K562 (cell line): ENCODE measurements around the gene ALDH9A1. TPM values are rescaled to one million over a fixed set of nuclear protein-coding genes. Genes with fewer than 3 reads are reported as not detected.

Source experiments
- ATAC-seq: fragments of 200-7000 bp; cut with Tn5 transposase; 3 replicates; pipeline ENCODE4 v1.9.1; 2020; ENCODE audit warnings: moderate library complexity
- BruUV-seq: library from RNA; stranded (reverse); fragments of 400-500 nt; replicated peaks from 2 replicates; lab custom pipeline; 2021; lab: Mats Ljungman, UMichigan
- CTCF ChIA-PET: fragments of 300-600 bp; formaldehyde crosslinking; extraction: SDS; loops from one replicate; lab custom pipeline; 2021; ENCODE audit warnings: low intra/inter-chr PET ratio; lab: Yijun Ruan, JAX
- POLR2A ChIA-PET: fragments of 300-600, 350-650 bp; sonication (Branson Sonifier 250); formaldehyde crosslinking; extraction: SDS; loops from one replicate; lab custom pipeline; 2021; ENCODE audit warnings: antibody characterized with exemption, inconsistent platforms; lab: Yijun Ruan, JAX
- DNase-seq, 4 experiments: peaks; one replicate each; pipeline versions ENCODE4 v3.0.0 to v3.0.0-alpha.2; 2011 to 2018; ENCODE audit warnings: low spot score in 3 of 4, mixed read lengths in 3 of 4; ENCODE audit errors: extremely low read depth in 1 of 4
- FAIRE-seq: peaks from 2 replicates; lab custom pipeline; 2011; peaks lifted over from hg19 to GRCh38; lab: Jason Lieb, UNC
- H2AFZ ChIP-seq: 2 replicates; pipeline ENCODE4 v1.6.0; 2011; ENCODE audit warnings: low read depth, low read length, control low read depth, inconsistent platforms
- H3K27ac ChIP-seq: fragments of 200-600 bp; 3 replicates; pipeline ENCODE4 v1.8.0; 2011; ENCODE audit warnings: low read depth, mild to moderate bottlenecking, control low read depth, inconsistent platforms, low read length, moderate library complexity, mixed read lengths; ENCODE audit errors: extremely low read depth
- H3K27me3 ChIP-seq, 2 experiments: fragments of 300-600 bp in 1 of 2; 2 replicates in 1 of 2; 3 replicates in 1 of 2; pipeline versions ENCODE4 v1.6.0 to v1.8.0; 2011; ENCODE audit warnings: inconsistent platforms in 2 of 2, low read length in 2 of 2, mild to moderate bottlenecking in 1 of 2, mixed read lengths in 1 of 2, moderate library complexity in 1 of 2; ENCODE audit not compliant: control insufficient read depth in 2 of 2, insufficient read depth in 2 of 2
- H3K36me3 ChIP-seq: fragments of 300-600 bp; 3 replicates; pipeline ENCODE4 v1.8.0; 2011; ENCODE audit warnings: mild to moderate bottlenecking, low read length, inconsistent platforms; ENCODE audit not compliant: control insufficient read depth, insufficient read depth
- H3K4me1 ChIP-seq, 2 experiments: fragments of 200-600 bp in 1 of 2; replicated peaks in 1 of 2; 2 replicates in 1 of 2; 3 replicates in 1 of 2; pipeline versions ENCODE4 v1.5.1 to v1.8.0; 2011; ENCODE audit warnings: inconsistent platforms in 2 of 2, low read length in 2 of 2, mild to moderate bottlenecking in 1 of 2, mixed read lengths in 1 of 2, moderate library complexity in 1 of 2; ENCODE audit not compliant: control insufficient read depth in 2 of 2, insufficient read depth in 2 of 2
- H3K4me2 ChIP-seq: 2 replicates; pipeline ENCODE4 v1.6.1; 2011; ENCODE audit warnings: low read length, control low read depth, inconsistent platforms, mixed read lengths; ENCODE audit not compliant: insufficient read depth
- H3K4me3 ChIP-seq: fragments of 200-600 bp; sonication (generic), shearing (Covaris generic); 2 replicates; pipeline ENCODE4 v1.5.1; 2016; ENCODE audit warnings: control low read depth, inconsistent platforms
- H3K79me2 ChIP-seq: fragments of 200-600 bp; 3 replicates; pipeline ENCODE4 v1.8.0; 2011; ENCODE audit warnings: low read length, inconsistent platforms; ENCODE audit not compliant: control insufficient read depth, insufficient read depth
- H3K9ac ChIP-seq, 2 experiments: 2 replicates each; pipeline versions ENCODE4 v1.6.0 to v1.6.1; 2011; ENCODE audit warnings: low read depth in 2 of 2, low read length in 2 of 2, control low read depth in 1 of 2, inconsistent platforms in 1 of 2, mild to moderate bottlenecking in 1 of 2, mixed read lengths in 1 of 2; ENCODE audit not compliant: insufficient read depth in 1 of 2
- H3K9me1 ChIP-seq: one replicate; pipeline ENCODE4 v1.6.0; 2011; ENCODE audit warnings: inconsistent platforms, mild to moderate bottlenecking, low read length, moderate library complexity; ENCODE audit not compliant: control insufficient read depth, insufficient read depth
- H3K9me3 ChIP-seq: replicated peaks from 2 replicates; pipeline ENCODE4 v1.5.1; 2011; ENCODE audit warnings: low read depth, low read length, inconsistent platforms; ENCODE audit not compliant: control insufficient read depth, insufficient read depth
- H4K20me1 ChIP-seq: replicated peaks from 2 replicates; pipeline ENCODE4 v1.6.1; 2011; ENCODE audit warnings: low read length, inconsistent platforms, mixed read lengths; ENCODE audit not compliant: control insufficient read depth, insufficient read depth
- ATF3 ChIP-seq, 2 experiments: fragments of 450-650 bp in 1 of 2; sonication (generic) in 1 of 2; formaldehyde crosslinking in 1 of 2; IDR thresholded peaks in 1 of 2; conservative IDR thresholded peaks in 1 of 2; 2 replicates each; pipeline versions ENCODE4 v1.6.1 to v1.8.1; 2016 to 2023; ENCODE audit warnings: mild to moderate bottlenecking in 2 of 2, moderate library complexity in 2 of 2, inconsistent platforms in 1 of 2, missing genetic modification reagents in 1 of 2
- C11orf30 ChIP-seq: fragments of 450-650 bp; IDR thresholded peaks from 2 replicates; pipeline ENCODE4 v1.6.1; 2016; ENCODE audit warnings: low read depth, mild to moderate bottlenecking
- HNRNPUL1 ChIP-seq: fragments of 200-400 bp; formaldehyde crosslinking; IDR thresholded peaks from 2 replicates; pipeline ENCODE4 v1.6.1; 2017; ENCODE audit warnings: low read length
- MAFG ChIP-seq: fragments of 450-650 bp; conservative IDR thresholded peaks from 2 replicates; pipeline ENCODE4 v1.6.1; 2016; ENCODE audit warnings: missing genetic modification characterization, missing compliant biosample characterization
- MAFK ChIP-seq: IDR thresholded peaks from 2 replicates; pipeline ENCODE4 v1.6.1; 2011; ENCODE audit warnings: low read length, improper control_type of control experiment
- ZNF316 ChIP-seq: fragments of 450-650 bp; IDR thresholded peaks from 2 replicates; pipeline ENCODE4 v1.6.1; 2016
- ZNF76 ChIP-seq: fragments of 250-450 bp; sonication (Bioruptor Pico); IDR thresholded peaks from 2 replicates; pipeline ENCODE4 v1.4.0; 2020; ENCODE audit warnings: mild to moderate bottlenecking, moderate library complexity, borderline replicate concordance
- WGBS: fragments of 100-300 bp; shearing (Covaris generic); methylation state at CpG from one replicate; pipeline ENCODE4 v1.1.6; 2016; ENCODE audit warnings: low coverage, mixed read lengths; ENCODE audit not compliant: insufficient coverage; ENCODE audit errors: missing lambda C conversion rate; 5-methylcytosine and 5-hydroxymethylcytosine counted together
- in situ Hi-C: fragments of 300-500 bp; cut with MboI; formaldehyde crosslinking; loops from 4 replicates; pipeline ENCODE4 v1.15.0; 2018; ENCODE audit warnings: inconsistent platforms, mixed read lengths
- intact Hi-C: fragments of 100-400 bp; cut with micrococcal nuclease; formaldehyde crosslinking; loops from 2 replicates; pipeline ENCODE4 v1.14.2; 2022
- polyA plus RNA-seq, 8 experiments: library from polyadenylated mRNA; depleted of rRNA in 4 of 8; stranded (reverse) in 5 of 8; unstranded in 3 of 8; fragments of >200 nt; fragmentation: Nextera tagmentation in 2 of 8; fragmentation: Illumina TruSeq in 1 of 8; extraction: Ambion mirVana in 2 of 8; extraction: Trizol in 1 of 8; gene quantifications; 2 replicates each; pipeline versions ENCODE4 v1.2.1 to v1.2.3, GENCODE V29; 2011 to 2014; ENCODE audit warnings: inconsistent platforms in 1 of 8, missing spikeins in 1 of 8
- total RNA-seq, 7 experiments: library from RNA; depleted of rRNA in 6 of 7; stranded (reverse); fragments of >200 nt in 6 of 7; fragmentation: Illumina TruSeq in 2 of 7; extraction: Trizol in 2 of 7; gene quantifications; 2 replicates each; pipeline versions ENCODE4 v1.2.1 to v1.2.3, GENCODE V29; 2011 to 2021; ENCODE audit warnings: low replicate concordance in 1 of 7

The ALDH9A1 gene
- total and polyA plus RNA-seq, 9 of the 15 experiments (the other 6 are each of a cell fraction or from before 2014, with no cell fraction given): 26.5 to 54.3 (median 39.2) TPM

DNA sequence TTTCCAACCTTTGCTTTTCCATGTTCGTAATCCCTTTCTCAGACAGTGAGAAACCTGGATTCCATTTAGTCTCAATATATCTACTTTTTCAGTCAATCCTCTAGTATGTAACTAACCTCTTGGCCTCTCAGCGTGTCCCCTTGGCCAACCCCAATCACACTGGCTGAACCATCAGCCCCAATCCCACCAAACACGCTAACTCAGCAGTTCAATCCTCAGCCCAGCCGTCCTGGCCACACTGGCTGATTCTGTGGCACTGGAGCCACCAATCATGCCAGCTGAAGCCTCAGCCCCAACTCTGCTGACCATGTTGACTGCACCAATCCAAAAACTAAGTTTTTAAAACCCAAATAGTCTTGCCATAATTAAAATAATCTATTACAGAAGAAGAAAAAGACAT is 73.9 kb downstream of the ALDH9A1 start:
- no peaks in the 10 kb centered on the region for H3K9me3 ChIP-seq
- H3K36me3 ChIP-seq: no peaks in the 10 kb centered on the region
- intact Hi-C loops: no loop called here
- H3K9me1 ChIP-seq: no peaks in the 10 kb centered on the region
- in situ Hi-C loops: no loop called here
- no peaks in the 10 kb centered on the region for H3K27me3 ChIP-seq
- no peak overlapping the region for H3K27ac ChIP-seq
- H3K4me1 ChIP-seq: peaks cover 0 to 17% of the 10 kb centered on the region in 2 experiments; a peak in 2 of 5 replicates
- no peak for ATAC-seq
- no peak overlapping the region for H3K4me2 ChIP-seq
- 0 out of 2 replicates have a peak, but pooled peaks have one; percentile 39 for TF ChIP-seq MAFG
- peak; percentile 83 for TF ChIP-seq ZNF316
- no peak for TF ChIP-seq ZNF76 (CRISPR knock-in tag)
- TF ChIP-seq C11orf30: peak; percentile 66; the same call in 1 of the 2 replicates
- TF ChIP-seq ATF3 (IDR thresholded peaks at IDR 0.05): no peak
- TF ChIP-seq ATF3 (CRISPR knock-in tag; conservative IDR thresholded peaks at IDR 0.05): no peak
- TF ChIP-seq MAFK: 0 out of 2 replicates have a peak, but pooled peaks have one; percentile 9
- TF ChIP-seq HNRNPUL1: no peak
- POLR2A ChIA-PET: no interaction called here
- BruUV-seq: no TSS peak
- WGBS: 25% methylated on average over 4 of the region's 4 CpGs
- 0 out of 2 replicates have a peak overlapping the region, but pooled peaks have one; percentile 30 for H2AFZ ChIP-seq
- FAIRE-seq: no peak
- CTCF ChIA-PET: no interaction called here
- no peak overlapping the region for H3K4me3 ChIP-seq
- H3K79me2 ChIP-seq: no peaks in the 10 kb centered on the region
- no peaks in the 10 kb centered on the region for H4K20me1 ChIP-seq
- no peak for DNase-seq
- H3K9ac ChIP-seq: no peak overlapping the region
